ENCODE results near the gene TMEM163.

TMEM163 gene

GRCh38 chr2:134411828-134412638, 306.8 kb downstream of the TMEM163 start:
- peak; percentile 67 for DNase-seq (ENCODE audit: extremely low read depth, low read depth)

GRCh38 chr2:134411279-134411827, 307.4 kb downstream of the TMEM163 start:
- TF ChIP-seq CTCF (IDR thresholded peaks at IDR 0.05; ENCODE audit: low read depth, low read length): no peak
- no peak for DNase-seq (ENCODE audit: extremely low read depth, low read depth)

More at GRCh38 chr2:134411828-134412638, 306.8 kb downstream of the TMEM163 start:
- TF ChIP-seq CTCF (IDR thresholded peaks at IDR 0.05; ENCODE audit: low read depth, low read length): peak; percentile 87

- DNase-seq (ENCODE audit: extremely low read depth, low read depth): no peak
- no peak for TF ChIP-seq CTCF (IDR thresholded peaks at IDR 0.05; ENCODE audit: low read depth, low read length)
Measured at GRCh38 chr2:134410831-134411231, 308.0 kb downstream of the TMEM163 start.

GRCh38 chr2:134410006-134410405, 308.8 kb downstream of the TMEM163 start:
- no peak for TF ChIP-seq CTCF (IDR thresholded peaks at IDR 0.05; ENCODE audit: low read depth, low read length)
- DNase-seq (ENCODE audit: extremely low read depth, low read depth): no peak

GRCh38 chr2:134408791-134409190, 310.0 kb downstream of the TMEM163 start:
- no peak for DNase-seq (ENCODE audit: extremely low read depth, low read depth)
- TF ChIP-seq CTCF (IDR thresholded peaks at IDR 0.05; ENCODE audit: low read depth, low read length): no peak

- DNase-seq (ENCODE audit: extremely low read depth, low read depth): no peak
- TF ChIP-seq CTCF (IDR thresholded peaks at IDR 0.05; ENCODE audit: low read depth, low read length): no peak
Measured at GRCh38 chr2:134408386-134408785, 310.4 kb downstream of the TMEM163 start.

GRCh38 chr2:134407154-134407890, 311.5 kb downstream of the TMEM163 start:
- TF ChIP-seq CTCF (IDR thresholded peaks at IDR 0.05; ENCODE audit: low read depth, low read length): no peak
- DNase-seq (ENCODE audit: extremely low read depth, low read depth): no peak

All from AG09319 (cell line).